AG20443 (cell line): Measurements from ENCODE around the gene ARHGAP44.
"Not testable (repeated sequence)": the region's sequence is repeated elsewhere in the genome, so short reads cannot be mapped to it uniquely, and the experiment has no call there.

Experiments
- DNase-seq: peaks from one replicate; pipeline ENCODE4 v3.0.0; 2012; ENCODE audit warnings: low spot score, mixed read lengths

ARHGAP44 gene

GRCh38 chr17:12821376-12821940, 32.2 kb downstream of the ARHGAP44 start:
- no peak for DNase-seq

GRCh38 chr17:12826431-12826830, 37.1 kb downstream of the ARHGAP44 start:
- DNase-seq: no peak

- DNase-seq: no peak
Measured at GRCh38 chr17:12830777-12831247, 41.5 kb downstream of the ARHGAP44 start.

- no peak for DNase-seq
Measured at GRCh38 chr17:12831839-12832238, 42.5 kb downstream of the ARHGAP44 start.

GRCh38 chr17:12839042-12839441, 49.7 kb downstream of the ARHGAP44 start:
- DNase-seq: no peak

GRCh38 chr17:12842936-12843335, 53.6 kb downstream of the ARHGAP44 start:
- DNase-seq: no peak

GRCh38 chr17:12850996-12851395, 61.7 kb downstream of the ARHGAP44 start:
- DNase-seq: no peak

- DNase-seq: no peak
Measured at GRCh38 chr17:12851901-12852435, 62.7 kb downstream of the ARHGAP44 start.

GRCh38 chr17:12853921-12854320, 64.6 kb downstream of the ARHGAP44 start:
- peak; percentile 14 for DNase-seq

- no peak for DNase-seq
Measured at GRCh38 chr17:12856416-12856815, 67.1 kb downstream of the ARHGAP44 start.

GRCh38 chr17:12857592-12857991, 68.3 kb downstream of the ARHGAP44 start:
- DNase-seq: no peak

GRCh38 chr17:12859520-12859919, 70.2 kb downstream of the ARHGAP44 start:
- DNase-seq: no peak

- no peak for DNase-seq
Measured at GRCh38 chr17:12865769-12866168, 76.5 kb downstream of the ARHGAP44 start.

GRCh38 chr17:12866244-12866643, 76.9 kb downstream of the ARHGAP44 start:
- DNase-seq: no peak

- no peak for DNase-seq
Measured at GRCh38 chr17:12867726-12868125, 78.4 kb downstream of the ARHGAP44 start.

- DNase-seq: not testable (repeated sequence)
Measured at GRCh38 chr17:12873415-12874125, 84.3 kb downstream of the ARHGAP44 start.

- no peak for DNase-seq
Measured at GRCh38 chr17:12877953-12878669, 88.8 kb downstream of the ARHGAP44 start.

- DNase-seq: not testable (repeated sequence)
Measured at GRCh38 chr17:12879096-12879495, 89.8 kb downstream of the ARHGAP44 start.

- no peak for DNase-seq
Measured at GRCh38 chr17:12883472-12883871, 94.2 kb downstream of the ARHGAP44 start.

- no peak for DNase-seq
Measured at GRCh38 chr17:12887088-12887487, 97.8 kb downstream of the ARHGAP44 start.

- DNase-seq: no peak
Measured at GRCh38 chr17:12896180-12896785, 107.0 kb downstream of the ARHGAP44 start.

- no peak for DNase-seq
Measured at GRCh38 chr17:12898110-12898509, 108.8 kb downstream of the ARHGAP44 start.
